HG02678 (cell line): ENCODE results near the gene TOP2B.

Experiments used
- ATAC-seq: cut with Tn5 transposase; IDR thresholded peaks from one replicate; pipeline ENCODE4 v1.9.1; 2021; ENCODE audit warnings: mild to moderate bottlenecking, moderate library complexity; ENCODE audit not compliant: unreplicated experiment

Gene TOP2B

GRCh38 chr3:25564075-25564474, 100.6 kb downstream of the TOP2B start:
- ATAC-seq, result no peak

- no peak for ATAC-seq
These were observed 101.1 kb downstream of the TOP2B start for GRCh38 chr3:25563601-25564000.

GRCh38 chr3:25558796-25559195, 105.9 kb downstream of the TOP2B start:
- no peak for ATAC-seq

- ATAC-seq, result no peak
These were observed 106.6 kb downstream of the TOP2B start for GRCh38 chr3:25558121-25558520.

GRCh38 chr3:25557694-25558093, 107.0 kb downstream of the TOP2B start:
- ATAC-seq, result no peak

GRCh38 chr3:25556447-25556846, 108.3 kb downstream of the TOP2B start:
- no peak for ATAC-seq

- ATAC-seq, result no peak
These were observed 108.8 kb downstream of the TOP2B start for GRCh38 chr3:25555695-25556437.

- no peak for ATAC-seq
These were observed 110.3 kb downstream of the TOP2B start for GRCh38 chr3:25554376-25554775.

- no peak for ATAC-seq
These were observed 112.5 kb downstream of the TOP2B start for GRCh38 chr3:25552251-25552650.

GRCh38 chr3:25548836-25549235, 115.9 kb downstream of the TOP2B start:
- no peak for ATAC-seq

GRCh38 chr3:25547943-25548674, 116.6 kb downstream of the TOP2B start:
- ATAC-seq, result no peak
